GM23248 (cell line): Measurements from ENCODE around the gene HAUS2. TPM values are rescaled to one million over a fixed set of nuclear protein-coding genes. Genes with fewer than 3 reads are reported as not detected.

Source experiments
- DNase-seq: peaks from one replicate; pipeline ENCODE4 v3.0.0-alpha.2; 2015
- H2AFZ ChIP-seq: fragments of 200-600 bp; sonication (generic); 2 replicates; pipeline ENCODE4 v1.6.1; 2016; ENCODE audit warnings: antibody characterized with exemption
- H3F3A ChIP-seq: fragments of 200-600 bp; sonication (generic); 2 replicates; pipeline ENCODE4 v1.6.1; 2016; ENCODE audit warnings: mild to moderate bottlenecking, antibody characterized with exemption, mixed run types; ENCODE audit not compliant: insufficient read depth
- H3K27ac ChIP-seq: fragments of 200-600 bp; sonication (generic); 2 replicates; pipeline ENCODE4 v1.5.1; 2016; ENCODE audit warnings: mild to moderate bottlenecking
- H3K27me3 ChIP-seq: fragments of 200-600 bp; sonication (generic); replicated peaks from 2 replicates; pipeline ENCODE4 v1.6.1; 2016; ENCODE audit warnings: mild to moderate bottlenecking; ENCODE audit not compliant: insufficient read depth
- H3K36me3 ChIP-seq: fragments of 200-600 bp; sonication (generic); 2 replicates; pipeline ENCODE4 v1.6.1; 2016; ENCODE audit warnings: low read depth, mild to moderate bottlenecking
- H3K4me1 ChIP-seq: fragments of 200-600 bp; sonication (generic); 2 replicates; pipeline ENCODE4 v1.6.1; 2016; ENCODE audit warnings: mild to moderate bottlenecking; ENCODE audit not compliant: insufficient read depth
- H3K4me2 ChIP-seq: fragments of 200-600 bp; sonication (generic); one replicate; pipeline ENCODE4 v1.6.1; 2016; ENCODE audit warnings: mild to moderate bottlenecking; ENCODE audit not compliant: unreplicated experiment
- H3K4me3 ChIP-seq: fragments of 200-600 bp; sonication (generic); 2 replicates; pipeline ENCODE4 v1.5.1; 2016; ENCODE audit warnings: mild to moderate bottlenecking
- H3K79me2 ChIP-seq: fragments of 200-600 bp; sonication (generic); 2 replicates; pipeline ENCODE4 v1.6.1; 2016; ENCODE audit warnings: mild to moderate bottlenecking; ENCODE audit not compliant: insufficient read depth
- H3K9ac ChIP-seq: fragments of 200-600 bp; sonication (generic); 2 replicates; pipeline ENCODE4 v1.6.1; 2016; ENCODE audit warnings: mild to moderate bottlenecking
- H3K9me2 ChIP-seq: fragments of 200-600 bp; sonication (generic); 2 replicates; pipeline ENCODE4 v1.6.1; 2016; ENCODE audit warnings: mixed run types, mild to moderate bottlenecking, moderate library complexity; ENCODE audit not compliant: insufficient read depth
- H3K9me3 ChIP-seq: fragments of 200-600 bp; sonication (generic); one replicate; pipeline ENCODE4 v1.6.1; 2017; ENCODE audit warnings: low read depth
- H4K20me1 ChIP-seq: fragments of 200-600 bp; sonication (generic); 2 replicates; pipeline ENCODE4 v1.6.0; 2016; ENCODE audit not compliant: insufficient read depth
- EZH2 ChIP-seq: fragments of 200-600 bp; sonication (generic); IDR thresholded peaks from 2 replicates; pipeline ENCODE4 v1.6.1; 2018; ENCODE audit warnings: antibody characterized with exemption, mild to moderate bottlenecking; ENCODE audit not compliant: insufficient read depth, poor library complexity, severe bottlenecking
- EZH2phosphoT487 ChIP-seq: fragments of 200-600 bp; sonication (generic); IDR thresholded peaks from 2 replicates; pipeline ENCODE4 v1.6.1; 2018; ENCODE audit warnings: antibody characterized with exemption, moderate library complexity, mild to moderate bottlenecking, low read depth; ENCODE audit not compliant: insufficient read depth
- WGBS, 2 experiments: methylation state at CpG; one replicate each; pipeline ENCODE4 v1.1.6; 2015 to 2017; ENCODE audit warnings: low lambda C conversion rate in 2 of 2, low coverage in 1 of 2; ENCODE audit errors: missing lambda C conversion rate in 2 of 2; 5-methylcytosine and 5-hydroxymethylcytosine counted together
- in situ Hi-C: fragments of 300-500 bp; cut with MboI; formaldehyde crosslinking; loops from 2 replicates; pipeline ENCODE4 v1.15.0; 2020
- polyA plus RNA-seq: library from polyadenylated mRNA; unstranded; fragments of >200 nt; fragmentation: Nextera tagmentation; extraction: Ambion mirVana; gene quantifications from 2 replicates; pipeline ENCODE4 v1.2.1, GENCODE V29; 2016
- total RNA-seq: library from RNA; depleted of rRNA; stranded (reverse); fragments of >200 nt; shearing (Covaris generic); gene quantifications from 2 replicates; pipeline ENCODE4 v1.2.3, GENCODE V29; 2014

The HAUS2 gene
- total and polyA plus RNA-seq, 2 experiments from 2014 or later, result 22.1 to 41.9 TPM

- peaks cover 100% of the 10 kb centered on the region for H3K79me2 ChIP-seq
- no peak overlapping the region for H3K27ac ChIP-seq
- H3K27me3 ChIP-seq, result no peaks in the 10 kb centered on the region
- no peak for TF ChIP-seq EZH2
- no peak for TF ChIP-seq EZH2phosphoT487
- in situ Hi-C loops, result no loop called here
- 79 to 84% methylated on average over 3 of the region's 3 CpGs for WGBS, 2 experiments
- peaks cover 6% of the 10 kb centered on the region; the same call in 1 of the 2 replicates for H3F3A ChIP-seq
- H3K36me3 ChIP-seq, result peaks cover 5% of the 10 kb centered on the region; the same call in 1 of the 2 replicates
- no peak overlapping the region for H3K4me3 ChIP-seq
- no peaks in the 10 kb centered on the region for H4K20me1 ChIP-seq
- no peaks in the 10 kb centered on the region for H3K9me2 ChIP-seq
- peaks cover 19% of the 10 kb centered on the region for H3K4me1 ChIP-seq
- no peak for DNase-seq
- H3K4me2 ChIP-seq, result no peak overlapping the region
- H3K9me3 ChIP-seq, result no peaks in the 10 kb centered on the region
- no peak overlapping the region for H3K9ac ChIP-seq
- H2AFZ ChIP-seq, result no peak overlapping the region
Measured at GRCh38 chr15:42504631-42505030, 44.0 kb upstream of the HAUS2 start.

- Histone ChIP-seq H3K4me3 (no peak overlapping the region), H3K79me2 (peaks cover 95% of the 10 kb centered on the region), H3K9ac (no peak overlapping the region), H3K27ac (no peak overlapping the region), H2AFZ (no peak overlapping the region), H3K36me3 (no peaks in the 10 kb centered on the region), H3F3A (peaks cover 15% of the 10 kb centered on the region), H3K9me3 (no peaks in the 10 kb centered on the region), H4K20me1 (no peaks in the 10 kb centered on the region), H3K4me1 (peaks cover 30% of the 10 kb centered on the region), H3K4me2 (no peak overlapping the region), H3K9me2 (no peaks in the 10 kb centered on the region), H3K27me3 (no peaks in the 10 kb centered on the region)
- peak; percentile 28 for DNase-seq
- TF ChIP-seq EZH2phosphoT487 (no peak), EZH2 (no peak)
- WGBS, 2 experiments, result 77 to 82% methylated on average over 4 of the region's 4 CpGs
- in situ Hi-C loops, result no loop called here
Measured at GRCh38 chr15:42507514-42507913, 41.1 kb upstream of the HAUS2 start.

GRCh38 chr15:42508263-42508690 is 40.4 kb upstream of the HAUS2 start:
- Histone ChIP-seq H3F3A (peaks cover 15% of the 10 kb centered on the region), H3K79me2 (peaks cover 91% of the 10 kb centered on the region), H3K4me1 (peaks cover 30% of the 10 kb centered on the region), H3K36me3 (peaks cover 2% of the 10 kb centered on the region), H2AFZ (no peak overlapping the region), H3K9me2 (no peaks in the 10 kb centered on the region), H3K4me3 (no peak overlapping the region), H3K27ac (no peak overlapping the region; the same call in 1 of the 2 replicates), H3K9me3 (no peaks in the 10 kb centered on the region), H3K4me2 (no peak overlapping the region), H4K20me1 (no peaks in the 10 kb centered on the region), H3K9ac (no peak overlapping the region), H3K27me3 (no peaks in the 10 kb centered on the region)
- in situ Hi-C loops, result no loop called here
- DNase-seq, result peak; percentile 55
- WGBS, 2 experiments, result 32 to 37% methylated on average over 9 of the region's 9 CpGs
- no peak for TF ChIP-seq EZH2
- TF ChIP-seq EZH2phosphoT487, result no peak

DNA sequence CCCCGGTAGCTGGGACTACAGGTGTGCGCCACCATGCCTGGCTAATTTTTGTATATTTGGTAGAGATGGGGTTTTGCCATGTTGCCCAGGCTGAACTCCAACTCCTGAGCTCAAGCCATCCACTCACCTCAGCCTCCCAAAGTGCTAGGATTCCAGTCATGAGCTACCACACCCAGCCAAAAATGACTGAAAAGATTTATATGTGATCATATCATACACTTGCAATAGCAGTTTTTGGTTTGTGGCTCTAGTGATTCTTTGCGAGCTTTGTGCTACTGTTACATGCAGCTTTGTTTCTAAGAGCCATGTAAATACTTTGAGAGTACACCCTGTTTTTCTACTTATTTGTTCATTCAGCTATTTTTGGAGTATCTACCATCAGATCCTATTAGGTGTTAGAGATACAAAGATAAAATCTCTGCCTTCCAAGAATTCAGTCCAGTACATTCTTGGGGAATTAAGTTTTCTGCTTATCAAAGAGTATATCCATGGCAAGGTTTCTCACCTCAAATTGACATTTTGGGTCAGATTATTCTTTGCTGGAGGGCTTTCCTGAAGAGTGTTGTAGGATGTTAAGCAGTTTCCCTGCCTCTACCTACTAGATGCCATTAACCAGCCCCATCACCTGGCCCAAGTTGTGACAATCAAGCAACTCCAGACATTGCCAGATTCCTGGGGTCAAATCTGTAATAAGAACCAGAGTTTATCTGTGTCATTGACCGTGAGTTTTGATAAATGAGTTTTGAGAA is 38.2 kb upstream of the HAUS2 start:
- in situ Hi-C loops, result no loop called here
- Histone ChIP-seq H3K27me3 (no peaks in the 10 kb centered on the region), H3K4me2 (peak overlapping the region; percentile 33), H3K9me3 (no peaks in the 10 kb centered on the region), H3K36me3 (peaks cover 19% of the 10 kb centered on the region), H3K4me3 (peak overlapping the region; percentile 19; the same call in 1 of the 2 replicates), H3K9me2 (no peaks in the 10 kb centered on the region), H3F3A (peaks cover 15% of the 10 kb centered on the region), H3K79me2 (peaks cover 69% of the 10 kb centered on the region), H3K27ac (peak overlapping the region; percentile 80), H3K9ac (peak overlapping the region; percentile 48), H3K4me1 (peaks cover 30% of the 10 kb centered on the region), H4K20me1 (no peaks in the 10 kb centered on the region), H2AFZ (no peak overlapping the region; the same call in 1 of the 2 replicates)
- no peak for TF ChIP-seq EZH2
- no peak for TF ChIP-seq EZH2phosphoT487
- DNase-seq, result no peak
- WGBS, 2 experiments, result 81% methylated on average over 4 of the region's 4 CpGs
